ENCODE data around the gene RBKS. TPM values are rescaled to one million over a fixed set of nuclear protein-coding genes. Genes with fewer than 3 reads are reported as not detected.
"Not testable (repeated sequence)": the region's sequence is repeated elsewhere in the genome, so short reads cannot be mapped to it uniquely, and the experiment has no call there.

Gene RBKS
- polyA plus RNA-seq, 1 of the 3 experiments (the other 2 are of a cell fraction) = 7.4 TPM

DNA sequence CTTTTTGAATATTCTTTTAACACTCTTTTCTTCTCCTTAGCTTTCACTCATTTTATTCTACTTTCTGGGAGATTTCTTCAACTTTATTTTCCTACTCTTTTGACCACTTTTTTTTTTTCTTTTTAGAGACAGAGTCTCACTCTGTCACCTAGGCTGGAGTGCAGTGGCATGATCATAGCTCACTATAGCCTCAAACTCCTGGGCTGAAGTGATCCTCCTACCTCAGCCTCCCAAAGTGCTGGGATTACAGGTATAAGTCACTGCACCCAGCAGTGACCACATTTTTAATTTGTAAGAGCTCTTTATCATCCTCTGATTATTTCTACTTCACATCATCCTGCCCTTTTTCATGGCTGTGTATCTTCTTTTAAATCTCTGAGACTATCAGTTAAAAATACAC lies 144.7 kb downstream of the RBKS start:
- H3K9me2 ChIP-seq; H3K4me1 ChIP-seq (ENCODE audit: control insufficient read depth in 1 of 2, insufficient read depth in 2 of 2, low read depth in 1 of 2, low read length in 1 of 2); H3F3A ChIP-seq (replicated peaks; ENCODE audit: insufficient read depth); H3K4me2 ChIP-seq; DNase-seq; H3K9me3 ChIP-seq; H3K27ac ChIP-seq (ENCODE audit: low read depth in 2 of 2, low read length in 1 of 2); H4K20me1 ChIP-seq (ENCODE audit: insufficient read depth); H3K4me3 ChIP-seq (ENCODE audit: low read depth in 2 of 2, low read length in 1 of 2); POLR2A ChIA-PET; H3K27me3 ChIP-seq (ENCODE audit: insufficient read depth); H3K79me2 ChIP-seq (ENCODE audit: insufficient read depth); H3K36me3 ChIP-seq (replicated peaks in 1 of 2; ENCODE audit: control insufficient read depth in 1 of 2, insufficient read depth in 2 of 2, low read length in 1 of 2); H3K9ac ChIP-seq; H2AFZ ChIP-seq (ENCODE audit: low read depth): not testable (repeated sequence)
- CTCF ChIA-PET = interaction anchor here (5.4 kb wide), 1 partner anchor 8 kb away, joined by 28 read pairs; no protein-coding TSS in a partner anchor

DNA sequence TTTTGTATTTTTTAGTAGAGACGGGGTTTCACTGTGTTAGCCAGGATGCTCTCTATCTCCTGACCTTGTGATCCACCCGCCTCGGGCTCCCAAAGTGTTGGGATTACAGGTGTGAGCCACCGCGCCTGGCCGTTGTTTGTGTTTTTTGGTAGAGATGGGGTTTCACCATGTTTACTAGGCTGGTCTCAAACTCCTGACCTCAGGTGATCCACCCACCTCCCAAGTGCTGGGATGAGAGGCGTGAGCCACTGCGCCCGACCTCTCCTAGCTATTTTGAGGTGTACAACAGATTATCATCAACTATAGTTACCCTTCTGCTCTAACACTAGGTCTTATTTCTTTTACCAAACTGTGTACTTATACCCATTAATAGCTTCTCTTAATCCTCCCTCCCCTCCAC lies 147.6 kb downstream of the RBKS start:
- Histone ChIP-seq H3K9me2 (no peaks in the 10 kb centered on the region), H3K27me3 (ENCODE audit: insufficient read depth) (no peaks in the 10 kb centered on the region), H2AFZ (ENCODE audit: low read depth) (no peak overlapping the region), H3K9me3 (peaks cover 4% of the 10 kb centered on the region; the same call in 1 of the 2 replicates), H3F3A (replicated peaks; ENCODE audit: insufficient read depth) (no peaks in the 10 kb centered on the region), H3K4me3 (ENCODE audit: low read depth in 2 of 2, low read length in 1 of 2) (no peak overlapping the region), H3K4me1 (ENCODE audit: control insufficient read depth in 1 of 2, insufficient read depth in 2 of 2, low read depth in 1 of 2, low read length in 1 of 2) (peaks cover 0 to 11% of the 10 kb centered on the region in 2 experiments; a peak in 2 of 4 replicates), H3K36me3 (replicated peaks in 1 of 2; ENCODE audit: control insufficient read depth in 1 of 2, insufficient read depth in 2 of 2, low read length in 1 of 2) (no peaks in the 10 kb centered on the region), H4K20me1 (ENCODE audit: insufficient read depth) (no peaks in the 10 kb centered on the region), H3K9ac (no peak overlapping the region), H3K4me2 (no peak overlapping the region), H3K79me2 (ENCODE audit: insufficient read depth) (no peaks in the 10 kb centered on the region), H3K27ac (ENCODE audit: low read depth in 2 of 2, low read length in 1 of 2) (no peak overlapping the region)
- no peak for TF ChIP-seq RCOR1 (IDR thresholded peaks at IDR 0.05; ENCODE audit: low read length)
- TF ChIP-seq TAF1 (IDR thresholded peaks at IDR 0.05; ENCODE audit: borderline replicate concordance, low read depth, low read length) = no peak
- no peak for TF ChIP-seq SIN3A (IDR thresholded peaks at IDR 0.05; ENCODE audit: borderline replicate concordance, low read depth, low read length)
- DNase-seq = no peak
- 96% methylated on average over 9 of the region's 9 CpGs for WGBS (ENCODE audit: low lambda C conversion rate)
- ChIA-PET POLR2A (no interaction called here), CTCF (interaction anchor here (1.1 to 5.4 kb wide), 4 partner anchors 11 to 654 kb away, joined by 3 to 28 read pairs (median 4); no protein-coding TSS in a partner anchor)

DNA sequence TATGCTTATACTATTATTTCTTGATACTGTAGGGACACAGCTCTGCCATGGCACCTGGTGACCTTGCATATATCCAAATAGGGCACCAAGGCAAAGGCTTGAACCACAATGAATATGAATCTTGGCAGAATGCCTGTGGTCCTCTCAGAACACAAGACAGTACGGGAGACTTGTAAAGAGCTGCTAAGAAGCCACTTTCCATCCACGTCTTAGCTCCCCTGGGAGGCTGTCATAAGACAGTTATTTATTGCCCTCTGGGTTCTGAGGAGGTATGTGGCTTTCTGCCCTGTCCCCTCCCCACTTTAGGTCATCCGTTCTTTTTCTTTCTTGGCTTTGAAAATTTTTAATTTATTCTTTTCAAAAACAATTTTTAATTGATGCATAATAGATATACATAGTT lies 148.5 kb downstream of the RBKS start:
- DNase-seq = no peak
- no peaks in the 10 kb centered on the region for H4K20me1 ChIP-seq (ENCODE audit: insufficient read depth)
- no peak overlapping the region for H3K4me2 ChIP-seq
- peaks cover 4% of the 10 kb centered on the region; the same call in 1 of the 2 replicates for H3K9me3 ChIP-seq
- TF ChIP-seq RFX5 (IDR thresholded peaks at IDR 0.05; ENCODE audit: low read length) (no peak), SIN3A (IDR thresholded peaks at IDR 0.05; ENCODE audit: borderline replicate concordance, low read depth, low read length) (no peak), MXI1 (IDR thresholded peaks at IDR 0.05; ENCODE audit: low read depth, low read length) (no peak), NRF1 (IDR thresholded peaks at IDR 0.05; ENCODE audit: low read depth, low read length) (no peak), RXRA (IDR thresholded peaks at IDR 0.05; ENCODE audit: borderline replicate concordance, low read depth) (no peak), EP300 (IDR thresholded peaks at IDR 0.05; ENCODE audit: borderline replicate concordance in 1 of 2, low read depth in 1 of 2, low read length in 1 of 2) (no peak), FOSL2 (IDR thresholded peaks at IDR 0.05; ENCODE audit: borderline replicate concordance, low read depth) (no peak), EZH2phosphoT487 (IDR thresholded peaks at IDR 0.05; ENCODE audit: borderline replicate concordance, low read depth) (no peak), POLR2AphosphoS5 (IDR thresholded peaks at IDR 0.05; ENCODE audit: low read depth, low read length) (no peak), MEF2A (IDR thresholded peaks at IDR 0.05; ENCODE audit: borderline replicate concordance, low read depth) (no peak), TEAD4 (IDR thresholded peaks at IDR 0.05; ENCODE audit: borderline replicate concordance, insufficient read depth) (no peak), ELF1 (IDR thresholded peaks at IDR 0.05) (no peak)
- TF ChIP-seq, protein P1, sequence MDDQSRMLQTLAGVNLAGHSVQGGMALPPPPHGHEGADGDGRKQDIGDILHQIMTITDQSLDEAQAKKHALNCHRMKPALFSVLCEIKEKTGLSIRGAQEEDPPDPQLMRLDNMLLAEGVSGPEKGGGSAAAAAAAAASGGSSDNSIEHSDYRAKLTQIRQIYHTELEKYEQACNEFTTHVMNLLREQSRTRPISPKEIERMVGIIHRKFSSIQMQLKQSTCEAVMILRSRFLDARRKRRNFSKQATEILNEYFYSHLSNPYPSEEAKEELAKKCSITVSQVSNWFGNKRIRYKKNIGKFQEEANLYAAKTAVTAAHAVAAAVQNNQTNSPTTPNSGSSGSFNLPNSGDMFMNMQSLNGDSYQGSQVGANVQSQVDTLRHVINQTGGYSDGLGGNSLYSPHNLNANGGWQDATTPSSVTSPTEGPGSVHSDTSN (IDR thresholded peaks at IDR 0.05) = no peak
- TF ChIP-seq, protein P2, sequence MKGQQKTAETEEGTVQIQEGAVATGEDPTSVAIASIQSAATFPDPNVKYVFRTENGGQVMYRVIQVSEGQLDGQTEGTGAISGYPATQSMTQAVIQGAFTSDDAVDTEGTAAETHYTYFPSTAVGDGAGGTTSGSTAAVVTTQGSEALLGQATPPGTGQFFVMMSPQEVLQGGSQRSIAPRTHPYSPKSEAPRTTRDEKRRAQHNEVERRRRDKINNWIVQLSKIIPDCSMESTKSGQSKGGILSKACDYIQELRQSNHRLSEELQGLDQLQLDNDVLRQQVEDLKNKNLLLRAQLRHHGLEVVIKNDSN (IDR thresholded peaks at IDR 0.05; ENCODE audit: borderline replicate concordance, low read depth) = no peak
- TF ChIP-seq, protein P3, sequence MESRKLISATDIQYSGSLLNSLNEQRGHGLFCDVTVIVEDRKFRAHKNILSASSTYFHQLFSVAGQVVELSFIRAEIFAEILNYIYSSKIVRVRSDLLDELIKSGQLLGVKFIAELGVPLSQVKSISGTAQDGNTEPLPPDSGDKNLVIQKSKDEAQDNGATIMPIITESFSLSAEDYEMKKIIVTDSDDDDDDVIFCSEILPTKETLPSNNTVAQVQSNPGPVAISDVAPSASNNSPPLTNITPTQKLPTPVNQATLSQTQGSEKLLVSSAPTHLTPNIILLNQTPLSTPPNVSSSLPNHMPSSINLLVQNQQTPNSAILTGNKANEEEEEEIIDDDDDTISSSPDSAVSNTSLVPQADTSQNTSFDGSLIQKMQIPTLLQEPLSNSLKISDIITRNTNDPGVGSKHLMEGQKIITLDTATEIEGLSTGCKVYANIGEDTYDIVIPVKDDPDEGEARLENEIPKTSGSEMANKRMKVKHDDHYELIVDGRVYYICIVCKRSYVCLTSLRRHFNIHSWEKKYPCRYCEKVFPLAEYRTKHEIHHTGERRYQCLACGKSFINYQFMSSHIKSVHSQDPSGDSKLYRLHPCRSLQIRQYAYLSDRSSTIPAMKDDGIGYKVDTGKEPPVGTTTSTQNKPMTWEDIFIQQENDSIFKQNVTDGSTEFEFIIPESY (IDR thresholded peaks at IDR 0.05; ENCODE audit: borderline replicate concordance, low read depth) = no peak
- H2AFZ ChIP-seq (ENCODE audit: low read depth) = no peak overlapping the region
- no peak overlapping the region for H3K9ac ChIP-seq
- ChIA-PET POLR2A (no interaction called here), CTCF (interaction anchor here (1.3 to 5.4 kb wide), 3 partner anchors 12 to 655 kb away, joined by 3 to 28 read pairs (median 6); no protein-coding TSS in a partner anchor)
- no peak overlapping the region for H3K4me3 ChIP-seq (ENCODE audit: low read depth in 2 of 2, low read length in 1 of 2)
- H3K4me1 ChIP-seq (ENCODE audit: control insufficient read depth in 1 of 2, insufficient read depth in 2 of 2, low read depth in 1 of 2, low read length in 1 of 2) = peaks cover 0 to 18% of the 10 kb centered on the region in 2 experiments; a peak in 2 of 4 replicates
- H3K36me3 ChIP-seq (replicated peaks in 1 of 2; ENCODE audit: control insufficient read depth in 1 of 2, insufficient read depth in 2 of 2, low read length in 1 of 2) = no peaks in the 10 kb centered on the region
- H3F3A ChIP-seq (replicated peaks; ENCODE audit: insufficient read depth) = no peaks in the 10 kb centered on the region
- H3K9me2 ChIP-seq = no peaks in the 10 kb centered on the region
- no peak overlapping the region for H3K27ac ChIP-seq (ENCODE audit: low read depth in 2 of 2, low read length in 1 of 2)
- H3K79me2 ChIP-seq (ENCODE audit: insufficient read depth) = no peaks in the 10 kb centered on the region
- WGBS (ENCODE audit: low lambda C conversion rate) = 80% methylated on average over 3 of the region's 3 CpGs
- no peaks in the 10 kb centered on the region for H3K27me3 ChIP-seq (ENCODE audit: insufficient read depth)

All from SK-N-SH (cell line).